Epithelial cell of proximal tubule (primary cell): ENCODE results near the gene SV2B. TPM values are rescaled to one million over a fixed set of nuclear protein-coding genes. Genes with fewer than 3 reads are reported as not detected.

ENCODE experiments used
- DNase-seq: peaks from one replicate; pipeline ENCODE4 v3.0.0-alpha.2; 2011; ENCODE audit warnings: low read depth
- H3K4me3 ChIP-seq: 2 replicates; pipeline ENCODE4 v1.5.1; 2011; ENCODE audit warnings: low read depth, mild to moderate bottlenecking, low read length
- CTCF ChIP-seq: conservative IDR thresholded peaks from 2 replicates; pipeline ENCODE4 v1.5.1; 2012; ENCODE audit warnings: low read depth, mild to moderate bottlenecking, low read length
- total RNA-seq: library from RNA; depleted of rRNA; stranded (reverse); fragments of >200 nt; gene quantifications from 2 replicates; pipeline ENCODE4 v1.2.3, GENCODE V29; 2015

SV2B gene
- total RNA-seq, 1 donor from 2014 or later = not detected

DNA sequence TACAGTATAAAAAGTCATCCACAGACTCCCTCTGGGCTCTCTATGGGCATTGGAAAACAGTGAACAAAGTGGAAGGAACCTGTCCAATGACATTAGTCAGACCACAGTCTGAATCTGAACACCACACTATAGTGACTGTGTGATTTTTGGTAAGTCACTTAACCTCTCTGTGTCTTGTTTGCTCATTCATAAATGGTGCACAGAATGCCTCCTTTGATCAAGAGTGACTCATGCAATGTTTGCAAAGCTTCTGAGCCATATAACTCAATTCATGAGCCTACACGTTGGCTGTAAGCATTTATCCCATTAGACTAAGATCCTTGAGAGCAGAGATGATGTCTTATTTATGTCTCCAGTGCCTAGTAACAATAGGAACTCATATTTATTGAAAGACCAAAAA, 46.7 kb downstream of the SV2B start:
- H3K4me3 ChIP-seq = no peak overlapping the region
- DNase-seq = no peak

DNA sequence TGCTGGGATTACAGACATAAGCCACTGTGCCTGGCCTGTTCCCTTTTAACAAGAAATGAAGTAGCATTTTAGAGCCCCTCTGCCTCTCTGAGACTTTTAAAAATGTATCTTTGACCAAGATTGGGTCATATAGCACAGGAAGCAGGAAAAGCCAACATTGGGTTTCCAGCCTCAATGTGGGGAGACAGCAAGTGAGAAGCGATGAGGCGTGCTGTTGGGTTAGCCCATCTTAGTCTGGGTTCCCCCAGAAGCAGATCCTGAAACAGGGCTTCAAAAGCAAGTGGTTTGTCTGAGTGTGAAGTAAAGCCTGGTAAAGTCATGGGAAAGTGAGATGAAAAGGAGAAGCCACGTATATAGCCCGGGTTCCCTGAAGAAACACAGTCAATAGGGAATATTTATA, 48.2 kb downstream of the SV2B start:
- no peak for DNase-seq
- no peak for TF ChIP-seq CTCF
- no peak overlapping the region for H3K4me3 ChIP-seq

More for the DNA sequence above, 46.7 kb downstream of the SV2B start:
- TF ChIP-seq CTCF = no peak

- TF ChIP-seq CTCF = no peak
- DNase-seq = no peak
- no peak overlapping the region for H3K4me3 ChIP-seq
These were observed 50.6 kb downstream of the SV2B start for GRCh38 chr15:91150502-91151160.

GRCh38 chr15:91151781-91152563, 51.9 kb downstream of the SV2B start:
- no peak for TF ChIP-seq CTCF
- H3K4me3 ChIP-seq = no peak overlapping the region
- no peak for DNase-seq

- no peak overlapping the region for H3K4me3 ChIP-seq
- no peak for TF ChIP-seq CTCF
- no peak for DNase-seq
These were observed 53.0 kb downstream of the SV2B start for GRCh38 chr15:91152896-91153581.

- no peak overlapping the region for H3K4me3 ChIP-seq
- TF ChIP-seq CTCF = no peak
- no peak for DNase-seq
These were observed 53.9 kb downstream of the SV2B start for GRCh38 chr15:91153954-91154353.
